ENCODE measurements around the gene SNED1.

- no peak for TF ChIP-seq EZH2 (IDR thresholded peaks at IDR 0.05)
- TF ChIP-seq POLR2AphosphoS5 (IDR thresholded peaks at IDR 0.05; ENCODE audit: borderline replicate concordance, low read depth, low read length): no peak
Measured at GRCh38 chr2:241005569-241005968, 7.2 kb downstream of the SNED1 start.
